SJCRH30 (cell line): ENCODE data around the gene AGFG2. TPM values are rescaled to one million over a fixed set of nuclear protein-coding genes. Genes with fewer than 3 reads are reported as not detected.

Experiments used
- DNase-seq, 2 experiments: peaks; one replicate each; pipeline ENCODE4 v3.0.0-alpha.2; 2015 to 2020
- H3K27ac ChIP-seq: fragments of 250-450 bp; sonication (Bioruptor Pico); 2 replicates; pipeline ENCODE4 v1.5.1; 2020; ENCODE audit warnings: mild to moderate bottlenecking, moderate library complexity
- H3K27me3 ChIP-seq: fragments of 250-450 bp; sonication (Bioruptor Pico); 2 replicates; pipeline ENCODE4 v1.5.1; 2020; ENCODE audit warnings: mild to moderate bottlenecking, moderate library complexity
- H3K36me3 ChIP-seq: fragments of 250-450 bp; sonication (Bioruptor Pico); 2 replicates; pipeline ENCODE4 v1.5.1; 2020; ENCODE audit warnings: mild to moderate bottlenecking, moderate library complexity
- H3K4me1 ChIP-seq: fragments of 250-450 bp; sonication (Bioruptor Pico); 2 replicates; pipeline ENCODE4 v1.5.1; 2020; ENCODE audit warnings: mild to moderate bottlenecking, moderate library complexity
- H3K4me3 ChIP-seq: fragments of 250-450 bp; sonication (Bioruptor Pico); 2 replicates; pipeline ENCODE4 v1.5.1; 2020; ENCODE audit warnings: mild to moderate bottlenecking, moderate library complexity
- H3K9me3 ChIP-seq: fragments of 250-450 bp; sonication (Bioruptor Pico); replicated peaks from 2 replicates; pipeline ENCODE4 v1.5.1; 2020; ENCODE audit warnings: mild to moderate bottlenecking, moderate library complexity
- total RNA-seq: library from RNA; depleted of rRNA; stranded (reverse); fragments of >200 nt; shearing (Covaris generic); gene quantifications from 2 replicates; pipeline ENCODE4 v1.2.3, GENCODE V29; 2014

Gene AGFG2
- total RNA-seq, 1 experiment from 2014 or later: 9.0 TPM

- H3K9me3 ChIP-seq: no peaks in the 10 kb centered on the region
- peaks cover 9% of the 10 kb centered on the region; the same call in 1 of the 2 replicates for H3K4me1 ChIP-seq
- H3K27ac ChIP-seq: no peak overlapping the region
- no peak for DNase-seq
- H3K27me3 ChIP-seq: no peaks in the 10 kb centered on the region
- H3K4me3 ChIP-seq: no peak overlapping the region
- no peaks in the 10 kb centered on the region for H3K36me3 ChIP-seq
These were observed 29.3 kb downstream of the AGFG2 start for GRCh38 chr7:100568176-100568895.

- Histone ChIP-seq H3K36me3 (no peaks in the 10 kb centered on the region; the same call in 1 of the 2 replicates), H3K4me1 (peaks cover 9% of the 10 kb centered on the region; the same call in 1 of the 2 replicates), H3K9me3 (no peaks in the 10 kb centered on the region), H3K4me3 (no peak overlapping the region), H3K27me3 (no peaks in the 10 kb centered on the region), H3K27ac (no peak overlapping the region)
- peak in 1 of 2 experiments; percentile 36 for DNase-seq
These were observed 30.2 kb downstream of the AGFG2 start for GRCh38 chr7:100568896-100569844.

- Histone ChIP-seq H3K27ac (no peak overlapping the region), H3K36me3 (peaks cover 16% of the 10 kb centered on the region), H3K9me3 (no peaks in the 10 kb centered on the region), H3K27me3 (no peaks in the 10 kb centered on the region), H3K4me1 (peaks cover 9% of the 10 kb centered on the region; the same call in 1 of the 2 replicates), H3K4me3 (no peak overlapping the region)
- DNase-seq: no peak
These were observed 32.2 kb downstream of the AGFG2 start for GRCh38 chr7:100570954-100571828.

GRCh38 chr7:100571829-100572116 lies 32.8 kb downstream of the AGFG2 start:
- no peak overlapping the region for H3K4me3 ChIP-seq
- peaks cover 19% of the 10 kb centered on the region for H3K36me3 ChIP-seq
- H3K27ac ChIP-seq: no peak overlapping the region
- no peaks in the 10 kb centered on the region for H3K27me3 ChIP-seq
- peaks cover 9% of the 10 kb centered on the region; the same call in 1 of the 2 replicates for H3K4me1 ChIP-seq
- no peaks in the 10 kb centered on the region for H3K9me3 ChIP-seq
- DNase-seq: no peak

- Histone ChIP-seq H3K36me3 (peaks cover 19% of the 10 kb centered on the region), H3K27ac (no peak overlapping the region), H3K9me3 (no peaks in the 10 kb centered on the region), H3K4me3 (no peak overlapping the region), H3K27me3 (no peaks in the 10 kb centered on the region), H3K4me1 (peaks cover 7% of the 10 kb centered on the region; the same call in 1 of the 2 replicates)
- no peak for DNase-seq
These were observed 33.4 kb downstream of the AGFG2 start for GRCh38 chr7:100572281-100572948.

- Histone ChIP-seq H3K9me3 (no peaks in the 10 kb centered on the region), H3K4me1 (peaks cover under 1% of the 10 kb centered on the region; the same call in 1 of the 2 replicates), H3K4me3 (no peak overlapping the region), H3K27me3 (no peaks in the 10 kb centered on the region), H3K36me3 (peaks cover 25% of the 10 kb centered on the region), H3K27ac (no peak overlapping the region)
- DNase-seq: no peak
These were observed 34.1 kb downstream of the AGFG2 start for GRCh38 chr7:100572949-100573675.

GRCh38 chr7:100573691-100574361 lies 34.8 kb downstream of the AGFG2 start, which contains the start of gene SAP25:
SAP25 (minus strand) TSS chr7:100573900; CDS start chr7:100573742, 158 bp downstream.
- no peak for DNase-seq
- H3K9me3 ChIP-seq: no peaks in the 10 kb centered on the region
- peaks cover 32% of the 10 kb centered on the region for H3K36me3 ChIP-seq
- no peaks in the 10 kb centered on the region for H3K4me1 ChIP-seq
- no peak within 1 kb of the TSS for H3K27ac ChIP-seq
- H3K4me3 ChIP-seq: no peak within 1 kb of the TSS
- H3K27me3 ChIP-seq: no peaks in the 10 kb centered on the region

GRCh38 chr7:100574362-100575205 lies 35.6 kb downstream of the AGFG2 start:
- Histone ChIP-seq H3K36me3 (peaks cover 35% of the 10 kb centered on the region), H3K27ac (no peak overlapping the region), H3K4me1 (no peaks in the 10 kb centered on the region), H3K4me3 (no peak overlapping the region), H3K27me3 (no peaks in the 10 kb centered on the region), H3K9me3 (no peaks in the 10 kb centered on the region)
- DNase-seq: no peak

GRCh38 chr7:100575206-100575631 lies 36.2 kb downstream of the AGFG2 start:
- Histone ChIP-seq H3K36me3 (peaks cover 40% of the 10 kb centered on the region), H3K4me3 (no peak overlapping the region), H3K27me3 (no peaks in the 10 kb centered on the region), H3K4me1 (no peaks in the 10 kb centered on the region), H3K27ac (no peak overlapping the region), H3K9me3 (no peaks in the 10 kb centered on the region)
- no peak for DNase-seq

GRCh38 chr7:100575746-100576383 lies 36.9 kb downstream of the AGFG2 start:
- no peak for DNase-seq
- Histone ChIP-seq H3K4me3 (no peak overlapping the region), H3K36me3 (peaks cover 47% of the 10 kb centered on the region), H3K4me1 (no peaks in the 10 kb centered on the region), H3K9me3 (no peaks in the 10 kb centered on the region), H3K27me3 (no peaks in the 10 kb centered on the region), H3K27ac (no peak overlapping the region)

GRCh38 chr7:100576384-100576993 lies 37.5 kb downstream of the AGFG2 start:
- Histone ChIP-seq H3K27ac (no peak overlapping the region), H3K36me3 (peaks cover 53% of the 10 kb centered on the region), H3K9me3 (no peaks in the 10 kb centered on the region), H3K4me3 (no peak overlapping the region), H3K27me3 (no peaks in the 10 kb centered on the region), H3K4me1 (no peaks in the 10 kb centered on the region)
- no peak for DNase-seq

- Histone ChIP-seq H3K27ac (no peak overlapping the region), H3K4me3 (no peak overlapping the region), H3K36me3 (peaks cover 56% of the 10 kb centered on the region), H3K9me3 (no peaks in the 10 kb centered on the region), H3K27me3 (no peaks in the 10 kb centered on the region), H3K4me1 (no peaks in the 10 kb centered on the region)
- DNase-seq: no peak
These were observed 38.1 kb downstream of the AGFG2 start for GRCh38 chr7:100577103-100577502.
